GM12878 (cell line): ENCODE measurements around the gene ACADS. TPM values are rescaled to one million over a fixed set of nuclear protein-coding genes. Genes with fewer than 3 reads are reported as not detected.

Experiments
- ATAC-seq: fragments of 200-7000 bp; cut with Tn5 transposase; 3 replicates; pipeline ENCODE4 v1.9.1; 2020; ENCODE audit warnings: mild to moderate bottlenecking, moderate library complexity
- BruUV-seq: library from RNA; stranded (reverse); fragments of 400-500 nt; replicated peaks from 2 replicates; lab custom pipeline; 2021; lab: Mats Ljungman, UMichigan
- CTCF ChIA-PET: fragments of 300-600 bp; sonication (Branson Sonifier 250); formaldehyde crosslinking; extraction: SDS; loops from one replicate; lab custom pipeline; 2021; ENCODE audit warnings: inconsistent platforms; lab: Yijun Ruan, JAX
- POLR2A ChIA-PET: fragments of 350-600 bp; formaldehyde crosslinking; extraction: SDS; loops from one replicate; lab custom pipeline; 2021; ENCODE audit warnings: inconsistent platforms; lab: Charles Lee
- RAD21 ChIA-PET: fragments of 300-600 bp; sonication (Branson Sonifier 250); formaldehyde crosslinking; loops from one replicate; lab custom pipeline; 2023; ENCODE audit warnings: antibody characterized with exemption; ENCODE audit not compliant: unreplicated experiment; lab: Charles Lee
- SMC1A ChIA-PET: fragments of 300-600 bp; sonication (Branson Sonifier 250); formaldehyde crosslinking; loops from one replicate; lab custom pipeline; 2023; ENCODE audit not compliant: unreplicated experiment, uncharacterized antibody; lab: Charles Lee
- DNase-seq: peaks from one replicate; pipeline ENCODE4 v3.0.0-alpha.2; 2011; ENCODE audit warnings: low read depth, low spot score
- FAIRE-seq: peaks from 3 replicates; lab custom pipeline; 2011; peaks lifted over from hg19 to GRCh38; lab: Jason Lieb, UNC
- H2AFZ ChIP-seq: 2 replicates; pipeline ENCODE4 v1.6.0; 2011; ENCODE audit warnings: low read depth, low read length, control low read depth; ENCODE audit not compliant: control insufficient read depth
- H3K27ac ChIP-seq: 2 replicates; pipeline ENCODE4 v1.5.1; 2011; ENCODE audit warnings: control low read depth; ENCODE audit not compliant: control insufficient read depth, insufficient read depth
- H3K27me3 ChIP-seq, 2 experiments: replicated peaks in 1 of 2; 2 replicates each; pipeline versions ENCODE4 v1.6.0 to v1.6.1; 2011; ENCODE audit warnings: low read length in 1 of 2; ENCODE audit not compliant: control insufficient read depth in 2 of 2, insufficient read depth in 2 of 2
- H3K36me3 ChIP-seq, 2 experiments: 2 replicates each; pipeline ENCODE4 v1.5.1; 2011; ENCODE audit warnings: low read length in 1 of 2; ENCODE audit not compliant: control insufficient read depth in 2 of 2, insufficient read depth in 2 of 2
- H3K4me1 ChIP-seq: 2 replicates; pipeline ENCODE4 v1.6.1; 2011; ENCODE audit warnings: mild to moderate bottlenecking, low read length, moderate library complexity, mixed read lengths; ENCODE audit not compliant: control insufficient read depth, insufficient read depth
- H3K4me2 ChIP-seq: 2 replicates; pipeline ENCODE4 v1.6.0; 2011; ENCODE audit warnings: control low read depth; ENCODE audit not compliant: control insufficient read depth, insufficient read depth
- H3K4me3 ChIP-seq: fragments of 200-600 bp; sonication (generic); 2 replicates; pipeline ENCODE4 v1.5.1; 2016
- H3K79me2 ChIP-seq: 2 replicates; pipeline ENCODE4 v1.6.0; 2011; ENCODE audit warnings: low read length; ENCODE audit not compliant: control insufficient read depth, insufficient read depth
- H3K9ac ChIP-seq: 2 replicates; pipeline ENCODE4 v1.8.0; 2011; ENCODE audit warnings: low read length, control low read depth, mixed read lengths; ENCODE audit not compliant: control insufficient read depth, insufficient read depth
- H3K9me3 ChIP-seq: replicated peaks from 3 replicates; pipeline ENCODE4 v1.5.1; 2011; ENCODE audit warnings: mild to moderate bottlenecking, low read length; ENCODE audit not compliant: control insufficient read depth, insufficient read depth
- H4K20me1 ChIP-seq: 2 replicates; pipeline ENCODE4 v1.6.0; 2011; ENCODE audit not compliant: control insufficient read depth, insufficient read depth
- GABPA ChIP-seq: IDR thresholded peaks from 2 replicates; pipeline ENCODE4 v1.6.1; 2014; ENCODE audit warnings: antibody characterized with exemption, low read depth, mild to moderate bottlenecking, inconsistent platforms
- HDAC6 ChIP-seq: fragments of 200-600 bp; sonication (generic); IDR thresholded peaks from one replicate; pipeline ENCODE4 v1.8.0; 2017; ENCODE audit warnings: antibody characterized with exemption; ENCODE audit not compliant: unreplicated experiment
- HDGF ChIP-seq: fragments of 450-650 bp; IDR thresholded peaks from 2 replicates; pipeline ENCODE4 v1.6.1; 2016; ENCODE audit warnings: antibody characterized with exemption
- NFIC ChIP-seq: IDR thresholded peaks from 2 replicates; pipeline ENCODE4 v1.6.1; 2012; ENCODE audit warnings: low read depth, mild to moderate bottlenecking, inconsistent platforms, low read length, moderate library complexity
- RBBP5 ChIP-seq: fragments of 200-600 bp; sonication (generic); conservative IDR thresholded peaks from 2 replicates; pipeline ENCODE4 v1.6.1; 2016
- SIN3A ChIP-seq: IDR thresholded peaks from 2 replicates; pipeline ENCODE4 v1.6.1; 2012; ENCODE audit warnings: low read depth, low read length, improper control_type of control experiment
- SRF ChIP-seq, 2 experiments: IDR thresholded peaks; 2 replicates each; pipeline ENCODE4 v1.6.1; 2011; ENCODE audit warnings: low read depth in 2 of 2, low read length in 2 of 2, mild to moderate bottlenecking in 1 of 2, moderate library complexity in 1 of 2
- TCF3 ChIP-seq: IDR thresholded peaks from 2 replicates; pipeline ENCODE4 v1.6.1; 2012; ENCODE audit warnings: low read depth, mild to moderate bottlenecking, low read length, borderline replicate concordance; ENCODE audit not compliant: insufficient read depth
- ZNF24 ChIP-seq: fragments of 450-650 bp; IDR thresholded peaks from 2 replicates; pipeline ENCODE4 v1.6.1; 2017; ENCODE audit warnings: antibody characterized with exemption, mild to moderate bottlenecking
- WGBS: methylation state at CpG from one replicate; pipeline ENCODE4 v1.1.6; 2016; ENCODE audit warnings: low lambda C conversion rate; ENCODE audit not compliant: insufficient replicate concordance, insufficient coverage; ENCODE audit errors: missing lambda C conversion rate; 5-methylcytosine and 5-hydroxymethylcytosine counted together
- in situ Hi-C: fragments of 300-500 bp; cut with MboI; formaldehyde crosslinking; loops from 9 replicates; pipeline ENCODE4 v1.14.3; 2018; ENCODE audit warnings: mixed read lengths
- intact Hi-C: fragments of 100-400 bp; cut with micrococcal nuclease; formaldehyde crosslinking; loops from one replicate; pipeline ENCODE4 v1.14.2; 2022; ENCODE audit not compliant: unreplicated experiment
- polyA plus RNA-seq, 11 experiments: library from polyadenylated mRNA; depleted of rRNA in 4 of 11; unstranded in 6 of 11; stranded (reverse) in 5 of 11; fragments of >200 nt; fragmentation: Nextera tagmentation in 4 of 11; fragmentation: Illumina TruSeq in 1 of 11; extraction: Ambion mirVana in 4 of 11; extraction: Trizol in 1 of 11; gene quantifications; 1 replicate in 1 of 11; 2 replicates in 10 of 11; pipeline versions ENCODE4 v1.2.1 to v1.2.3, GENCODE V29; 2011 to 2016; ENCODE audit warnings: inconsistent platforms in 2 of 11, missing spikeins in 2 of 11, low read depth in 1 of 11
- total RNA-seq, 4 experiments: library from RNA; depleted of rRNA in 3 of 4; stranded (reverse); fragments of >200 nt in 3 of 4; fragmentation: Illumina TruSeq in 1 of 4; extraction: Trizol in 1 of 4; gene quantifications; 2 replicates each; pipeline versions ENCODE4 v1.2.1 to v1.2.3, GENCODE V29; 2013 to 2021

ACADS gene
- total and polyA plus RNA-seq, 10 of the 15 experiments (the other 5 are each of a cell fraction or from before 2014, with no cell fraction given): 0.05 to 18.1 (median 10.2) TPM

DNA sequence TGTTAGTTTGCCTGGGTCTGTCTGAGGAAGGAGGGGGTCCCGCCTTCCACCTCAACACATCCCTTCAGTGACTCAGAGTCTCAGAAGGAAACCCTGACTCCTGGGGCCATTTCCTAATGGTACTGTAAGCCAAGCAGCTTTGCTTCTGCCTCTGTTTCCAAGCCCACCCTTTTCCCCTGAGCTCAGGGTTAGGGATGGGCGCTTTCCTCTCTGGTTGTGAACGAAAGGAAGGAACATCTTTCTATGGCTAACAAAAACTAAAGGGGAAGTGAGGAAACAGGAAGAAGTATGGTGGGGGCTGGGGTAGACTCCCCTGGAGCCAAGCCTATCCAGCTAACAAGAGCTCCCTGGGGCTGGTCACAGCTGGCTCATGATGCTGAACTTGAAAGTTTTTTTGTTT is 27.0 kb upstream of the ACADS start:
- no peak overlapping the region for H2AFZ ChIP-seq
- H3K27ac ChIP-seq: no peak overlapping the region
- SMC1A ChIA-PET: interaction anchor here (0.8 to 2.5 kb wide), 4 partner anchors 10 to 273 kb away, joined by 3 to 14 read pairs (median 8); partner anchors contain the start of gene UNC119B
- H3K36me3 ChIP-seq: peaks cover 38 to 46% of the 10 kb centered on the region in 2 experiments
- H3K4me1 ChIP-seq: no peaks in the 10 kb centered on the region
- DNase-seq (no peak), FAIRE-seq (no peak), ATAC-seq (no peak)
- no peak overlapping the region for H3K4me2 ChIP-seq
- no peaks in the 10 kb centered on the region for H3K9me3 ChIP-seq
- no peak overlapping the region for H3K9ac ChIP-seq
- RAD21 ChIA-PET: interaction anchor here (0.8 kb wide), 1 partner anchor 9 kb away, joined by 3 read pairs; no protein-coding TSS in a partner anchor
- WGBS: 70% methylated on average over 3 of the region's 3 CpGs
- CTCF ChIA-PET: interaction anchor here (0.9 to 3.9 kb wide), 8 partner anchors 9 to 273 kb away, joined by 3 to 18 read pairs (median 6); partner anchors contain the start of gene POP5
- BruUV-seq: no TSS peak
- H3K27me3 ChIP-seq: no peaks in the 10 kb centered on the region
- in situ Hi-C loops (no loop called here), intact Hi-C loops (no loop called here)
- no peaks in the 10 kb centered on the region for H4K20me1 ChIP-seq
- TF ChIP-seq TCF3 (no peak), SRF (IDR thresholded peaks at IDR 0.05; ENCODE audit: low read depth in 2 of 2, low read length in 2 of 2) (no peak), SIN3A (no peak), ZNF24 (no peak)
- TF ChIP-seq, all 136 proteins: peak for 0
- Histone ChIP-seq H3K4me3 (no peak overlapping the region), H3K79me2 (peaks cover 5% of the 10 kb centered on the region; the same call in 1 of the 2 replicates)
- POLR2A ChIA-PET: interaction anchor here (0.5 to 4.0 kb wide), 5 partner anchors 9 to 58 kb away, joined by 3 to 21 read pairs (median 3); partner anchors contain the start of genes MLEC and UNC119B

DNA sequence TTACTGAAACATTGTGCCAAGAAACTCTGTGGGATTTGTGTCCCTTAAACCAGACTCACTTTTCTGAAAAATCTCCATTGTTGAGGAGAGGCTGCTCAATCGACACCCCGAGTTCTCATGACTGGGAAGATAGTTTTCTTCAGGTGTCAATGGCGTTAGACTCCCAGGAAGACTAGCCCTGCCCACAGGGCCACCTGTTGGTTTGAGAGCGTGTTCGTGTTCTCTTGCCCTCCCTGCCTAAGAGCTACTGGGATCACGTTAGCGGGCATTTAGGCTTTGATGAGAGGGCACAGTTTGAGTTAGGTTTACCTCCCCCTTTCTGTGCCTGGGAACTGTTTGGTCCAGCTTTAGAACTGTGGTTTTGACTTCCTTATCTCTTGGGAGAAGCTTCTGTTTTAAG is 26.1 kb upstream of the ACADS start:
- Histone ChIP-seq H3K36me3 (peaks cover 35 to 43% of the 10 kb centered on the region in 2 experiments), H3K9ac (no peak overlapping the region), H3K4me3 (no peak overlapping the region), H3K4me2 (no peak overlapping the region), H3K27me3 (no peaks in the 10 kb centered on the region), H3K4me1 (no peaks in the 10 kb centered on the region), H3K27ac (no peak overlapping the region), H4K20me1 (no peaks in the 10 kb centered on the region), H3K79me2 (peaks cover 2% of the 10 kb centered on the region; the same call in 1 of the 2 replicates), H3K9me3 (no peaks in the 10 kb centered on the region), H2AFZ (no peak overlapping the region)
- TF ChIP-seq SIN3A (no peak), HDGF (no peak), GABPA (no peak), HDAC6 (no peak), RBBP5 (no peak), NFIC (no peak)
- no TSS peak for BruUV-seq
- no peak for DNase-seq
- no peak for FAIRE-seq
- no peak for ATAC-seq
- in situ Hi-C loops (no loop called here), intact Hi-C loops (no loop called here)
- WGBS: 97% methylated on average over 7 of the region's 7 CpGs
- POLR2A ChIA-PET: interaction anchor here (1.4 to 4.0 kb wide), 3 partner anchors 10 to 50 kb away, joined by 3 to 21 read pairs (median 7); partner anchors contain the start of gene UNC119B
- RAD21 ChIA-PET: interaction anchor here (1.2 kb wide), 1 partner anchor 117 kb away, joined by 3 read pairs; no protein-coding TSS in a partner anchor
- SMC1A ChIA-PET: interaction anchor here (0.8 to 2.5 kb wide), 2 partner anchors 11 to 272 kb away, joined by 3 to 14 read pairs; no protein-coding TSS in a partner anchor
- CTCF ChIA-PET: interaction anchor here (0.8 to 3.9 kb wide), 8 partner anchors 9 to 272 kb away, joined by 3 to 18 read pairs (median 4); no protein-coding TSS in a partner anchor
